ENCODE data around the gene SKAP1. TPM values are rescaled to one million over a fixed set of nuclear protein-coding genes. Genes with fewer than 3 reads are reported as not detected.
A peak's percentile ranks its signal among the peaks of the same experiment; 100 is the strongest.

Gene SKAP1
- total RNA-seq, 5 donors from 2014 or later (not counting 1 experiment from before 2014, with no cell fraction given) = 71.5 to 142 (median 80.4) TPM

- no peak overlapping the region for H3K27ac Mint-ChIP-seq
- POLR2A ChIA-PET = interaction anchor here in 1 of 2 donors (0.7 kb wide), 1 partner anchor 105 kb away, joined by 3 read pairs; no protein-coding TSS in a partner anchor
These were observed 300.0 kb downstream of the SKAP1 start for GRCh38 chr17:48129981-48130380.

DNA sequence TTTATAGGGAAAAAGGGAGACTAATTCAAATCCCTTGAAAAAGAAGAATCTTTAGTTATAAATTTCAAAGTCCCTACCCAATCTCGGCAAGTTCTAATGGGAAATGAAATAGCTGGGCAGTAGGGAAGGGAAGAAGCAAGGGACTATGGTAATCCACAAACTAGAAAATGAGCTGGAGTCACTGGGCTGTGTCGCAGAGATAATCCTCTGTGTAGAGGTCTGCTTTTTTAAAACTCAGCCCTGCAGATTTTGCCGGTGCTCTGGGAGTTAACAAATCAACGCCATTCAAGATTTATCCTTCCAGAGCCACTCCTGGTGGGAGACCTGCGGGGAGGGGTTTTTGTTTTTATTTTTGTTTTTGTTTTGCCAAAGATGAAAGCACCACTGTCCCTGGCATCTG lies 301.6 kb downstream of the SKAP1 start:
- DNase-seq (no peak), ATAC-seq (replicated peaks in 1 of 4) (no peak)
- Histone ChIP-seq H3K27me3 (replicated peaks in 1 of 2; ENCODE audit: control insufficient read depth in 2 of 2, extremely low read depth in 1 of 2, insufficient read depth in 2 of 2, low read length in 1 of 2) (no peaks in the 10 kb centered on the region), H3K4me1 (ENCODE audit: control insufficient read depth in 1 of 2, extremely low read depth in 1 of 2, insufficient read depth in 2 of 2, low read length in 2 of 2) (no peaks in the 10 kb centered on the region), H3K4me3 (ENCODE audit: control insufficient read depth in 1 of 2, extremely low read depth in 1 of 2, low read length in 1 of 2) (no peak overlapping the region), H3K27ac (ENCODE audit: low read length) (no peak overlapping the region), H3K9me3 (no peaks in the 10 kb centered on the region), H3K36me3 (ENCODE audit: control insufficient read depth in 2 of 2, extremely low read depth in 1 of 2, insufficient read depth in 1 of 2, low read length in 1 of 2) (peaks cover 0 to 34% of the 10 kb centered on the region in 2 donors)
- H3K27me3 Mint-ChIP-seq = no peaks in the 10 kb centered on the region
- no peak overlapping the region for H3K27ac Mint-ChIP-seq
- no peaks in the 10 kb centered on the region for H3K9me3 Mint-ChIP-seq
- H3K4me3 Mint-ChIP-seq = no peak overlapping the region
- POLR2A ChIA-PET = no interaction called here
- peaks cover 0 to 3% (median 0%) of the 10 kb centered on the region in 3 donors for H3K4me1 Mint-ChIP-seq
- no CpG with 5 or more reads among the region's 5 CpGs for WGBS (ENCODE audit: insufficient coverage)
- CTCF ChIA-PET = interaction anchor here in 1 of 2 donors (0.7 to 1.8 kb wide), 2 partner anchors 48 to 53 kb away, joined by 4 to 8 read pairs; no protein-coding TSS in a partner anchor
- H3K36me3 Mint-ChIP-seq = peaks cover 2% of the 10 kb centered on the region

More at GRCh38 chr17:48129981-48130380, 300.0 kb downstream of the SKAP1 start:
- H3K9me3 Mint-ChIP-seq = no peaks in the 10 kb centered on the region
- H3K4me1 Mint-ChIP-seq = peaks cover 0 to 3% (median 0%) of the 10 kb centered on the region in 3 donors
- H3K36me3 Mint-ChIP-seq = peaks cover 5% of the 10 kb centered on the region
- ATAC-seq (replicated peaks in 1 of 4) (no peak), DNase-seq (no peak)
- H3K4me3 Mint-ChIP-seq = no peak overlapping the region
- no peaks in the 10 kb centered on the region for H3K9me3 ChIP-seq
- CTCF ChIA-PET = interaction anchor here (0.6 to 1.8 kb wide), 6 partner anchors 8 to 188 kb away, joined by 3 to 8 read pairs (median 4); no protein-coding TSS in a partner anchor
- H3K27ac ChIP-seq (ENCODE audit: low read length) = no peak overlapping the region
- peaks cover 0 to 29% of the 10 kb centered on the region in 2 donors for H3K36me3 ChIP-seq (ENCODE audit: control insufficient read depth in 2 of 2, extremely low read depth in 1 of 2, insufficient read depth in 1 of 2, low read length in 1 of 2)
- no CpG with 5 or more reads among the region's 5 CpGs for WGBS (ENCODE audit: insufficient coverage)
- H3K27me3 ChIP-seq (replicated peaks in 1 of 2; ENCODE audit: control insufficient read depth in 2 of 2, extremely low read depth in 1 of 2, insufficient read depth in 2 of 2, low read length in 1 of 2) = no peaks in the 10 kb centered on the region
- H3K4me1 ChIP-seq (ENCODE audit: control insufficient read depth in 1 of 2, extremely low read depth in 1 of 2, insufficient read depth in 2 of 2, low read length in 2 of 2) = no peaks in the 10 kb centered on the region
- no peak overlapping the region for H3K4me3 ChIP-seq (ENCODE audit: control insufficient read depth in 1 of 2, extremely low read depth in 1 of 2, low read length in 1 of 2)
- no peaks in the 10 kb centered on the region for H3K27me3 Mint-ChIP-seq

GRCh38 chr17:48127371-48128051 lies 302.5 kb downstream of the SKAP1 start:
- Histone ChIP-seq H3K27ac (ENCODE audit: low read length) (no peak overlapping the region), H3K36me3 (ENCODE audit: control insufficient read depth in 2 of 2, extremely low read depth in 1 of 2, insufficient read depth in 1 of 2, low read length in 1 of 2) (peaks cover 2 to 37% of the 10 kb centered on the region in 2 donors), H3K4me1 (ENCODE audit: control insufficient read depth in 1 of 2, extremely low read depth in 1 of 2, insufficient read depth in 2 of 2, low read length in 2 of 2) (no peaks in the 10 kb centered on the region), H3K9me3 (no peaks in the 10 kb centered on the region), H3K27me3 (replicated peaks in 1 of 2; ENCODE audit: control insufficient read depth in 2 of 2, extremely low read depth in 1 of 2, insufficient read depth in 2 of 2, low read length in 1 of 2) (no peaks in the 10 kb centered on the region), H3K4me3 (ENCODE audit: control insufficient read depth in 1 of 2, extremely low read depth in 1 of 2, low read length in 1 of 2) (no peak overlapping the region)
- no peak for ATAC-seq (replicated peaks in 1 of 4)
- Mint-ChIP-seq H3K4me3 (no peak overlapping the region), H3K9me3 (no peaks in the 10 kb centered on the region), H3K4me1 (peaks cover 0 to 3% (median 0%) of the 10 kb centered on the region in 3 donors), H3K27ac (peak overlapping the region in 1 of 2 donors; percentile 48), H3K36me3 (peaks cover 6% of the 10 kb centered on the region), H3K27me3 (no peaks in the 10 kb centered on the region)
- 89% methylated on average over 5 of the region's 9 CpGs for WGBS (ENCODE audit: insufficient coverage)
- ChIA-PET CTCF (no interaction called here), POLR2A (interaction anchor here in 1 of 2 donors (0.6 kb wide), 1 partner anchor 45 kb away, joined by 5 read pairs; no protein-coding TSS in a partner anchor)
- no peak for DNase-seq

GRCh38 chr17:48126532-48126850 lies 303.5 kb downstream of the SKAP1 start:
- Mint-ChIP-seq H3K4me3 (no peak overlapping the region), H3K27me3 (no peaks in the 10 kb centered on the region), H3K4me1 (peaks cover 0 to 3% (median 0%) of the 10 kb centered on the region in 3 donors), H3K36me3 (peaks cover 10% of the 10 kb centered on the region), H3K9me3 (no peaks in the 10 kb centered on the region), H3K27ac (no peak overlapping the region)
- DNase-seq = no peak
- Histone ChIP-seq H3K4me1 (ENCODE audit: control insufficient read depth in 1 of 2, extremely low read depth in 1 of 2, insufficient read depth in 2 of 2, low read length in 2 of 2) (no peaks in the 10 kb centered on the region), H3K27me3 (replicated peaks in 1 of 2; ENCODE audit: control insufficient read depth in 2 of 2, extremely low read depth in 1 of 2, insufficient read depth in 2 of 2, low read length in 1 of 2) (no peaks in the 10 kb centered on the region), H3K27ac (ENCODE audit: low read length) (no peak overlapping the region), H3K36me3 (ENCODE audit: control insufficient read depth in 2 of 2, extremely low read depth in 1 of 2, insufficient read depth in 1 of 2, low read length in 1 of 2) (peaks cover 2 to 41% of the 10 kb centered on the region in 2 donors), H3K9me3 (no peaks in the 10 kb centered on the region), H3K4me3 (ENCODE audit: control insufficient read depth in 1 of 2, extremely low read depth in 1 of 2, low read length in 1 of 2) (no peak overlapping the region)
- ATAC-seq (replicated peaks in 1 of 4) = no peak
- CTCF ChIA-PET = interaction anchor here in 1 of 2 donors (0.6 kb wide), 3 partner anchors 47 to 566 kb away, joined by 3 to 4 read pairs (median 3); no protein-coding TSS in a partner anchor
- POLR2A ChIA-PET = no interaction called here
- WGBS (ENCODE audit: insufficient coverage) = 98% methylated on average over 6 of the region's 7 CpGs

DNA sequence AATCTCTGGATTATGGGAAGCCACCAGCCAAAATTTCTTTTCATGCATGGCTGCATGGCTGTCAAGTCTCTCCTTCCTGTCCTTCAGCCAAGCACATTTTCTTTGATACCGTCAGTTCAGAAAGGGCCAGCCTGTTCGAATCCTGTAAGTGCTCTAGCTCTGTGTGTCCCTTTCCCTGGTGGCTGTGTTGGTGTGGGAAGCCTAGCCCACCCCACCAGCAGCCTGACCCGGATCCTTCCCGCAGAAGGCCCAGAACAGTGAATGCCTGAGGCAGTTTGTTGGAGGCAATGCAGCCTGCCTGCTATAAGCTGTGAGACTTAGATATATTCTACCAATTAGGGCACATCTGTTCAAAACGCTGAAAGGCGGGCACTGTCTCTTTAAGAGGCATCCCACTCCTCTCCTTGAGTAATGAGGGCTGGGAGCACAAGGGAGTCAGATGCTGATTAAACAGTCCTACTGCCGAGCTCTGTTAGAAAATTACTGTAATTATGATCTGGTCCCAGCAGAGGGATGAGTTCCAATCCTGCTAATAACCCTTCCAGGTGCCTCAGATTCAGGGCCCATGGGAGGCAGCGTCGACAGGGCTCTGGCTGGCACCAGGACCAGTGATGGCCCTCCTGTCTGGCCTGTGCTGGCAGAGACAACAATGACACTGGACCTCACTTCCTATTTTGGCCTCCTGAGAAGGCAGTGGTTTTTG lies 304.0 kb downstream of the SKAP1 start:
- H3K4me3 ChIP-seq (ENCODE audit: control insufficient read depth in 1 of 2, extremely low read depth in 1 of 2, low read length in 1 of 2) = no peak overlapping the region
- DNase-seq = no peak
- no peaks in the 10 kb centered on the region for H3K9me3 ChIP-seq
- 96% methylated on average over 3 of the region's 9 CpGs for WGBS (ENCODE audit: insufficient coverage)
- no peaks in the 10 kb centered on the region for H3K27me3 ChIP-seq (replicated peaks in 1 of 2; ENCODE audit: control insufficient read depth in 2 of 2, extremely low read depth in 1 of 2, insufficient read depth in 2 of 2, low read length in 1 of 2)
- no peaks in the 10 kb centered on the region for H3K4me1 ChIP-seq (ENCODE audit: control insufficient read depth in 1 of 2, extremely low read depth in 1 of 2, insufficient read depth in 2 of 2, low read length in 2 of 2)
- Mint-ChIP-seq H3K27me3 (no peaks in the 10 kb centered on the region), H3K4me3 (no peak overlapping the region), H3K27ac (no peak overlapping the region), H3K36me3 (peaks cover 15% of the 10 kb centered on the region), H3K9me3 (no peaks in the 10 kb centered on the region), H3K4me1 (no peaks in the 10 kb centered on the region)
- peaks cover 2 to 46% of the 10 kb centered on the region in 2 donors for H3K36me3 ChIP-seq (ENCODE audit: control insufficient read depth in 2 of 2, extremely low read depth in 1 of 2, insufficient read depth in 1 of 2, low read length in 1 of 2)
- ChIA-PET POLR2A (no interaction called here), CTCF (interaction anchor here in 1 of 2 donors (0.6 kb wide), 3 partner anchors 46 to 567 kb away, joined by 3 to 4 read pairs (median 3); no protein-coding TSS in a partner anchor)
- no peak for ATAC-seq (replicated peaks in 1 of 4)
- no peak overlapping the region for H3K27ac ChIP-seq (ENCODE audit: low read length)

GRCh38 chr17:48123776-48124388 lies 306.1 kb downstream of the SKAP1 start:
- peaks cover 23% of the 10 kb centered on the region for H3K36me3 Mint-ChIP-seq
- H3K9me3 ChIP-seq = no peaks in the 10 kb centered on the region
- H3K36me3 ChIP-seq (ENCODE audit: control insufficient read depth in 2 of 2, extremely low read depth in 1 of 2, insufficient read depth in 1 of 2, low read length in 1 of 2) = peaks cover 2 to 51% of the 10 kb centered on the region in 2 donors
- no peaks in the 10 kb centered on the region for H3K4me1 Mint-ChIP-seq
- no peak overlapping the region for H3K27ac ChIP-seq (ENCODE audit: low read length)
- no peaks in the 10 kb centered on the region for H3K27me3 ChIP-seq (replicated peaks in 1 of 2; ENCODE audit: control insufficient read depth in 2 of 2, extremely low read depth in 1 of 2, insufficient read depth in 2 of 2, low read length in 1 of 2)
- ChIA-PET POLR2A (interaction anchor here in 1 of 2 donors (0.6 kb wide), 1 partner anchor 8 kb away, joined by 4 read pairs; no protein-coding TSS in a partner anchor), CTCF (interaction anchor here in 1 of 2 donors (1.4 kb wide), 1 partner anchor 98 kb away, joined by 4 read pairs; no protein-coding TSS in a partner anchor)
- no peaks in the 10 kb centered on the region for H3K9me3 Mint-ChIP-seq
- DNase-seq (no peak), ATAC-seq (replicated peaks in 1 of 4) (no peak)
- H3K4me1 ChIP-seq (ENCODE audit: control insufficient read depth in 1 of 2, extremely low read depth in 1 of 2, insufficient read depth in 2 of 2, low read length in 2 of 2) = no peaks in the 10 kb centered on the region
- no peak overlapping the region for H3K4me3 Mint-ChIP-seq
- no peaks in the 10 kb centered on the region for H3K27me3 Mint-ChIP-seq
- WGBS (ENCODE audit: insufficient coverage) = no CpG with 5 or more reads among the region's 4 CpGs
- H3K27ac Mint-ChIP-seq = no peak overlapping the region
- no peak overlapping the region for H3K4me3 ChIP-seq (ENCODE audit: control insufficient read depth in 1 of 2, extremely low read depth in 1 of 2, low read length in 1 of 2)

Data from T-cell (primary cell).